Ishikawa (cell line): ENCODE measurements around the gene H3-3A.

ENCODE experiments used
- CEBPB ChIP-seq: IDR thresholded peaks from 2 replicates; pipeline ENCODE4 v1.6.1; 2012
- CREB1 ChIP-seq: IDR thresholded peaks from 2 replicates; pipeline ENCODE4 v1.6.1; 2012; ENCODE audit warnings: low read depth
- EGR1 ChIP-seq: IDR thresholded peaks from 2 replicates; pipeline ENCODE4 v1.6.1; 2012
- EP300 ChIP-seq: IDR thresholded peaks from 2 replicates; pipeline ENCODE4 v1.6.1; 2012; ENCODE audit warnings: borderline replicate concordance
- FOXM1 ChIP-seq: IDR thresholded peaks from 2 replicates; pipeline ENCODE4 v1.6.1; 2012; ENCODE audit warnings: low read depth, borderline replicate concordance
- NFIC ChIP-seq: IDR thresholded peaks from 2 replicates; pipeline ENCODE4 v1.6.1; 2012
- RAD21 ChIP-seq: IDR thresholded peaks from 2 replicates; pipeline ENCODE4 v1.6.1; 2012; ENCODE audit warnings: low read depth
- TAF1 ChIP-seq: IDR thresholded peaks from 2 replicates; pipeline ENCODE4 v1.6.1; 2012; ENCODE audit warnings: low read depth, mild to moderate bottlenecking
- TCF12 ChIP-seq: IDR thresholded peaks from 2 replicates; pipeline ENCODE4 v1.6.1; 2012; ENCODE audit warnings: low read depth
- YY1 ChIP-seq: IDR thresholded peaks from 2 replicates; pipeline ENCODE4 v1.6.1; 2012; ENCODE audit warnings: low read depth
- ZBTB7A ChIP-seq: IDR thresholded peaks from 2 replicates; pipeline ENCODE4 v1.6.1; 2012; ENCODE audit warnings: low read depth
- TF ChIP-seq, protein P1 (sequence below): IDR thresholded peaks from 2 replicates; pipeline ENCODE4 v1.6.1; 2012
- TF ChIP-seq, protein P2 (sequence below): IDR thresholded peaks from 2 replicates; pipeline ENCODE4 v1.6.1; 2012; ENCODE audit warnings: low read depth, mild to moderate bottlenecking
- TF ChIP-seq, protein P3 (sequence below): IDR thresholded peaks from 2 replicates; pipeline ENCODE4 v1.6.1; 2012

DNA sequence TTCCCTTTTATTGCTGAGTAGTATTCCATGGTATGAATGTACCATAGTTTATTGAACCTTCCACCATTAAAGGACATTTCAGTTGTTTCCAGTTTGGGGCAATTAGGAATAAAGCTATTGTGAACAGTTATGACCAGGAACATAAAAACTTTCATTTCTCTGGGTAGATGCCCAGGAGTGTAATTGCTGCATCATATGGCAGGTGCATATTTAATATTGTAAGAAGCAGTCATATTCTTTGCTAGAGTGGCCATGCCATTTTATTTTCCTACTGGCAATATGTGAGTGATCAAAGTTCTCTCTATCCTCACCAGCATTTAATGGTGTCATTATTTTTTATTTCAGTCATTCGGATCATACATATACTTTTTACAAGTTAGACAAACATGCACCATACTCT lies 23.9 kb upstream of the H3-3A start:
- no peak for TF ChIP-seq ZBTB7A
- TF ChIP-seq, protein P1, sequence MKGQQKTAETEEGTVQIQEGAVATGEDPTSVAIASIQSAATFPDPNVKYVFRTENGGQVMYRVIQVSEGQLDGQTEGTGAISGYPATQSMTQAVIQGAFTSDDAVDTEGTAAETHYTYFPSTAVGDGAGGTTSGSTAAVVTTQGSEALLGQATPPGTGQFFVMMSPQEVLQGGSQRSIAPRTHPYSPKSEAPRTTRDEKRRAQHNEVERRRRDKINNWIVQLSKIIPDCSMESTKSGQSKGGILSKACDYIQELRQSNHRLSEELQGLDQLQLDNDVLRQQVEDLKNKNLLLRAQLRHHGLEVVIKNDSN, result no peak
- no peak for TF ChIP-seq EP300
- TF ChIP-seq CREB1, result no peak
- no peak for TF ChIP-seq RAD21
- no peak for TF ChIP-seq TAF1
- no peak for TF ChIP-seq FOXM1
- TF ChIP-seq YY1, result no peak
- TF ChIP-seq, protein P2, sequence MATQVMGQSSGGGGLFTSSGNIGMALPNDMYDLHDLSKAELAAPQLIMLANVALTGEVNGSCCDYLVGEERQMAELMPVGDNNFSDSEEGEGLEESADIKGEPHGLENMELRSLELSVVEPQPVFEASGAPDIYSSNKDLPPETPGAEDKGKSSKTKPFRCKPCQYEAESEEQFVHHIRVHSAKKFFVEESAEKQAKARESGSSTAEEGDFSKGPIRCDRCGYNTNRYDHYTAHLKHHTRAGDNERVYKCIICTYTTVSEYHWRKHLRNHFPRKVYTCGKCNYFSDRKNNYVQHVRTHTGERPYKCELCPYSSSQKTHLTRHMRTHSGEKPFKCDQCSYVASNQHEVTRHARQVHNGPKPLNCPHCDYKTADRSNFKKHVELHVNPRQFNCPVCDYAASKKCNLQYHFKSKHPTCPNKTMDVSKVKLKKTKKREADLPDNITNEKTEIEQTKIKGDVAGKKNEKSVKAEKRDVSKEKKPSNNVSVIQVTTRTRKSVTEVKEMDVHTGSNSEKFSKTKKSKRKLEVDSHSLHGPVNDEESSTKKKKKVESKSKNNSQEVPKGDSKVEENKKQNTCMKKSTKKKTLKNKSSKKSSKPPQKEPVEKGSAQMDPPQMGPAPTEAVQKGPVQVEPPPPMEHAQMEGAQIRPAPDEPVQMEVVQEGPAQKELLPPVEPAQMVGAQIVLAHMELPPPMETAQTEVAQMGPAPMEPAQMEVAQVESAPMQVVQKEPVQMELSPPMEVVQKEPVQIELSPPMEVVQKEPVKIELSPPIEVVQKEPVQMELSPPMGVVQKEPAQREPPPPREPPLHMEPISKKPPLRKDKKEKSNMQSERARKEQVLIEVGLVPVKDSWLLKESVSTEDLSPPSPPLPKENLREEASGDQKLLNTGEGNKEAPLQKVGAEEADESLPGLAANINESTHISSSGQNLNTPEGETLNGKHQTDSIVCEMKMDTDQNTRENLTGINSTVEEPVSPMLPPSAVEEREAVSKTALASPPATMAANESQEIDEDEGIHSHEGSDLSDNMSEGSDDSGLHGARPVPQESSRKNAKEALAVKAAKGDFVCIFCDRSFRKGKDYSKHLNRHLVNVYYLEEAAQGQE, result no peak
- TF ChIP-seq, protein P3, sequence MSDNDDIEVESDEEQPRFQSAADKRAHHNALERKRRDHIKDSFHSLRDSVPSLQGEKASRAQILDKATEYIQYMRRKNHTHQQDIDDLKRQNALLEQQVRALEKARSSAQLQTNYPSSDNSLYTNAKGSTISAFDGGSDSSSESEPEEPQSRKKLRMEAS, result no peak
- no peak for TF ChIP-seq CEBPB
- TF ChIP-seq NFIC, result no peak
- no peak for TF ChIP-seq TCF12
- TF ChIP-seq EGR1, result no peak
